H9 (cell line): ENCODE data around the gene THSD7A. TPM values are rescaled to one million over a fixed set of nuclear protein-coding genes. Genes with fewer than 3 reads are reported as not detected.

Experiments
- DNase-seq: peaks from one replicate; pipeline ENCODE4 v3.0.0-alpha.2; 2017
- H2AFZ ChIP-seq: one replicate; pipeline ENCODE4 v1.6.1; 2013; ENCODE audit warnings: mild to moderate bottlenecking, low read length, control low read depth, moderate library complexity
- H2AK5ac ChIP-seq: 2 replicates; pipeline ENCODE4 v1.6.1; 2013; ENCODE audit warnings: low read length, control low read depth, mixed read lengths; ENCODE audit not compliant: insufficient read length
- H2BK120ac ChIP-seq: one replicate; pipeline ENCODE4 v1.6.1; 2013; ENCODE audit warnings: low read depth, mild to moderate bottlenecking, low read length, control low read depth, inconsistent platforms; ENCODE audit not compliant: poor library complexity, severe bottlenecking
- H2BK12ac ChIP-seq: 2 replicates; pipeline ENCODE4 v1.6.1; 2013; ENCODE audit warnings: low read length, control low read depth, mixed read lengths, low read depth; ENCODE audit not compliant: insufficient read length
- H2BK15ac ChIP-seq: 2 replicates; pipeline ENCODE4 v1.6.1; 2013; ENCODE audit warnings: low read depth, low read length, control low read depth
- H2BK20ac ChIP-seq: one replicate; pipeline ENCODE4 v1.6.1; 2013; ENCODE audit warnings: low read depth, mild to moderate bottlenecking, low read length, control low read depth, inconsistent platforms; ENCODE audit not compliant: poor library complexity, severe bottlenecking
- H2BK5ac ChIP-seq: 2 replicates; pipeline ENCODE4 v1.6.1; 2013; ENCODE audit warnings: low read length, control low read depth, mixed read lengths; ENCODE audit not compliant: insufficient read length
- H3K14ac ChIP-seq: 2 replicates; pipeline ENCODE4 v1.6.1; 2013; ENCODE audit warnings: low read length, control low read depth; ENCODE audit not compliant: insufficient read depth
- H3K18ac ChIP-seq: 2 replicates; pipeline ENCODE4 v1.6.1; 2013; ENCODE audit warnings: low read depth, mild to moderate bottlenecking, mixed read lengths, low read length, control low read depth; ENCODE audit not compliant: insufficient read length
- H3K23ac ChIP-seq: 2 replicates; pipeline ENCODE4 v1.6.1; 2013; ENCODE audit warnings: low read length, control low read depth, mixed read lengths, low read depth; ENCODE audit not compliant: insufficient read length
- H3K23me2 ChIP-seq: 2 replicates; pipeline ENCODE4 v1.6.1; 2013; ENCODE audit warnings: low read depth, mild to moderate bottlenecking, mixed read lengths, low read length, control low read depth; ENCODE audit not compliant: insufficient read length, poor library complexity, severe bottlenecking
- H3K27ac ChIP-seq: 2 replicates; pipeline ENCODE4 v1.5.1; 2013; ENCODE audit warnings: low read length, control low read depth, mixed read lengths, low read depth; ENCODE audit not compliant: insufficient read length
- H3K27me3 ChIP-seq: 2 replicates; pipeline ENCODE4 v1.6.1; 2013; ENCODE audit warnings: low read length, control low read depth, inconsistent platforms; ENCODE audit not compliant: insufficient read depth
- H3K4ac ChIP-seq: 2 replicates; pipeline ENCODE4 v1.6.1; 2013; ENCODE audit warnings: low read depth, mild to moderate bottlenecking, control low read depth, inconsistent platforms, low read length, moderate library complexity
- H3K4me1 ChIP-seq: 2 replicates; pipeline ENCODE4 v1.6.1; 2013; ENCODE audit warnings: low read length, control low read depth, inconsistent platforms; ENCODE audit not compliant: insufficient read depth
- H3K4me2 ChIP-seq: 2 replicates; pipeline ENCODE4 v1.6.1; 2013; ENCODE audit warnings: low read length, control low read depth, mixed read lengths; ENCODE audit not compliant: insufficient read length, insufficient read depth
- H3K56ac ChIP-seq: 2 replicates; pipeline ENCODE4 v1.6.1; 2013; ENCODE audit warnings: low read depth, mild to moderate bottlenecking, mixed read lengths, low read length, control low read depth; ENCODE audit not compliant: insufficient read length
- H3K79me1 ChIP-seq: 2 replicates; pipeline ENCODE4 v1.6.1; 2013; ENCODE audit warnings: low read depth, mild to moderate bottlenecking, moderate library complexity, low read length, control low read depth, inconsistent platforms; ENCODE audit not compliant: insufficient read depth, poor library complexity, severe bottlenecking
- H3K79me2 ChIP-seq: 2 replicates; pipeline ENCODE4 v1.6.1; 2013; ENCODE audit warnings: low read length, control low read depth, inconsistent platforms; ENCODE audit not compliant: insufficient read depth
- H3K9ac ChIP-seq: 2 replicates; pipeline ENCODE4 v1.6.1; 2013; ENCODE audit warnings: low read length, control low read depth, mixed read lengths; ENCODE audit not compliant: insufficient read length; ENCODE audit errors: extremely low read depth
- H3K9me3 ChIP-seq: one replicate; pipeline ENCODE4 v1.6.1; 2013; ENCODE audit warnings: low read depth, low read length, inconsistent platforms; ENCODE audit not compliant: control insufficient read depth
- H3T11ph ChIP-seq: one replicate; pipeline ENCODE4 v1.6.1; 2013; ENCODE audit warnings: mild to moderate bottlenecking, low read length, control low read depth, inconsistent platforms
- H4K20me1 ChIP-seq: one replicate; pipeline ENCODE4 v1.6.1; 2013; ENCODE audit not compliant: control insufficient read depth, insufficient read length, insufficient read depth
- H4K5ac ChIP-seq: 2 replicates; pipeline ENCODE4 v1.6.1; 2013; ENCODE audit warnings: low read depth, mild to moderate bottlenecking, mixed read lengths, low read length, control low read depth; ENCODE audit not compliant: insufficient read length
- H4K8ac ChIP-seq: replicated peaks from 2 replicates; pipeline ENCODE4 v1.6.1; 2013; ENCODE audit warnings: low read length, control low read depth, mixed read lengths, low read depth; ENCODE audit not compliant: insufficient read length
- H4K91ac ChIP-seq: 2 replicates; pipeline ENCODE4 v1.6.1; 2013; ENCODE audit warnings: low read depth, mild to moderate bottlenecking, moderate library complexity, mixed read lengths, low read length, control low read depth; ENCODE audit not compliant: insufficient read length
- H3K27ac Mint-ChIP-seq, 3 experiments: 2 replicates in 2 of 3; 3 replicates in 1 of 3; pipeline ENCODE4 v1.8.0; 2020 to 2021; ENCODE audit warnings: mixed read lengths in 3 of 3, mild to moderate bottlenecking in 1 of 3, moderate library complexity in 1 of 3
- H3K27me3 Mint-ChIP-seq: 2 replicates; pipeline ENCODE4 v1.8.0; 2021; ENCODE audit warnings: low read depth, mild to moderate bottlenecking, moderate library complexity, mixed read lengths
- H3K36me3 Mint-ChIP-seq, 3 experiments: 2 replicates in 2 of 3; 3 replicates in 1 of 3; pipeline ENCODE4 v1.8.0; 2020 to 2021; ENCODE audit warnings: low read depth in 3 of 3, mixed read lengths in 3 of 3; ENCODE audit not compliant: insufficient read depth in 1 of 3
- H3K4me1 Mint-ChIP-seq, 2 experiments: 2 replicates each; pipeline ENCODE4 v1.8.0; 2020; ENCODE audit warnings: mixed read lengths in 2 of 2
- H3K4me3 Mint-ChIP-seq, 2 experiments: 2 replicates in 1 of 2; 3 replicates in 1 of 2; pipeline ENCODE4 v1.8.0; 2020 to 2021; ENCODE audit warnings: mild to moderate bottlenecking in 2 of 2, mixed read lengths in 2 of 2, moderate library complexity in 1 of 2
- H3K9me3 Mint-ChIP-seq, 2 experiments: 2 replicates in 1 of 2; 3 replicates in 1 of 2; pipeline ENCODE4 v1.8.0; 2020; ENCODE audit warnings: mild to moderate bottlenecking in 2 of 2, mixed read lengths in 2 of 2, moderate library complexity in 1 of 2
- WGBS: extraction: QIAGEN DNeasy Blood & Tissue Kit; methylation state at CpG from one replicate; pipeline ENCODE4 v1.1.7; 2013; ENCODE audit warnings: missing lambda C conversion rate, low lambda C conversion rate, mixed read lengths; ENCODE audit not compliant: insufficient read length; ENCODE audit errors: extremely low coverage; 5-methylcytosine and 5-hydroxymethylcytosine counted together
- total RNA-seq: library from RNA; stranded (reverse); gene quantifications from 2 replicates; pipeline ENCODE4 v1.2.1, GENCODE V29; 2021
- TF ChIP-seq, protein P1 (sequence below): fragments of 200-600 bp; sonication (generic); conservative IDR thresholded peaks from 3 replicates; pipeline ENCODE4 v1.8.0; 2021; ENCODE audit warnings: antibody characterized with exemption, mild to moderate bottlenecking

THSD7A gene
- total RNA-seq, 1 experiment from 2014 or later = 0.42 TPM

DNA sequence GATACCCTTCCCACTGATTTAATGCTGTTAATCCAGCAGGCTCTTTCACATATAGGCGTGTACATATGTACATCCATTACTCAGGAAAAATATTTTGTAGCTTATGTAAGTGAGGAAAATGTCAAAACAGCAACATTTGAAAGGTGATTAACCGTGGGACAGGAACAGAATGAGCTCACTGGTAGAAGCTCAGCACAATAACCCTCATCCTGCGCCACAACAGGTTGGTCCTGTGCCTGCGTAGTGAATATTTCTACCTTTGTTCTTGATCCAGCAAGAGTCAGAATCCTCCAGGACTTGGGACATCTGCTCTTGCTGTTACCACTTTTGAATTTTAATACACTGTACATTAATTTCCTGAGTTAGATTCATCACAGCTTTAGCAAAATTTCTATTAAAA lies 359.4 kb downstream of the THSD7A start:
- no peak overlapping the region for H2BK5ac ChIP-seq
- Mint-ChIP-seq H3K27ac (no peak overlapping the region), H3K27me3 (no peaks in the 10 kb centered on the region), H3K9me3 (no peaks in the 10 kb centered on the region; a peak in 1 of 5 replicates), H3K36me3 (no peaks in the 10 kb centered on the region), H3K4me1 (0 out of 4 replicates have a peak, but pooled peaks cover 0 to 3% of the 10 kb centered on the region in 2 experiments), H3K4me3 (no peak overlapping the region)
- no peak overlapping the region for H3K14ac ChIP-seq
- no peak overlapping the region for H3K18ac ChIP-seq
- no peaks in the 10 kb centered on the region for H4K20me1 ChIP-seq
- no peak overlapping the region for H3K56ac ChIP-seq
- TF ChIP-seq, protein P1, sequence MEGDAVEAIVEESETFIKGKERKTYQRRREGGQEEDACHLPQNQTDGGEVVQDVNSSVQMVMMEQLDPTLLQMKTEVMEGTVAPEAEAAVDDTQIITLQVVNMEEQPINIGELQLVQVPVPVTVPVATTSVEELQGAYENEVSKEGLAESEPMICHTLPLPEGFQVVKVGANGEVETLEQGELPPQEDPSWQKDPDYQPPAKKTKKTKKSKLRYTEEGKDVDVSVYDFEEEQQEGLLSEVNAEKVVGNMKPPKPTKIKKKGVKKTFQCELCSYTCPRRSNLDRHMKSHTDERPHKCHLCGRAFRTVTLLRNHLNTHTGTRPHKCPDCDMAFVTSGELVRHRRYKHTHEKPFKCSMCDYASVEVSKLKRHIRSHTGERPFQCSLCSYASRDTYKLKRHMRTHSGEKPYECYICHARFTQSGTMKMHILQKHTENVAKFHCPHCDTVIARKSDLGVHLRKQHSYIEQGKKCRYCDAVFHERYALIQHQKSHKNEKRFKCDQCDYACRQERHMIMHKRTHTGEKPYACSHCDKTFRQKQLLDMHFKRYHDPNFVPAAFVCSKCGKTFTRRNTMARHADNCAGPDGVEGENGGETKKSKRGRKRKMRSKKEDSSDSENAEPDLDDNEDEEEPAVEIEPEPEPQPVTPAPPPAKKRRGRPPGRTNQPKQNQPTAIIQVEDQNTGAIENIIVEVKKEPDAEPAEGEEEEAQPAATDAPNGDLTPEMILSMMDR = no peak
- no peak overlapping the region for H2BK120ac ChIP-seq
- H4K91ac ChIP-seq = no peak overlapping the region
- no peaks in the 10 kb centered on the region for H3K27me3 ChIP-seq
- H3K9me3 ChIP-seq = no peaks in the 10 kb centered on the region
- H2BK20ac ChIP-seq = no peak overlapping the region
- H2BK12ac ChIP-seq = no peak overlapping the region
- no peak overlapping the region for H4K5ac ChIP-seq
- H3K79me1 ChIP-seq = no peaks in the 10 kb centered on the region
- no peaks in the 10 kb centered on the region for H3K23me2 ChIP-seq
- H3K23ac ChIP-seq = no peak overlapping the region
- no peak overlapping the region for H2BK15ac ChIP-seq
- H3K4me1 ChIP-seq = no peaks in the 10 kb centered on the region
- no peak overlapping the region for H4K8ac ChIP-seq
- H2AFZ ChIP-seq = no peak overlapping the region
- no peak for DNase-seq
- H3K79me2 ChIP-seq = no peaks in the 10 kb centered on the region
- H3K4me2 ChIP-seq = no peak overlapping the region
- H3K27ac ChIP-seq = no peak overlapping the region
- H3K9ac ChIP-seq = no peak overlapping the region
- H3T11ph ChIP-seq = no peak overlapping the region
- no peak overlapping the region for H3K4ac ChIP-seq
- WGBS = no CpG with 5 or more reads among the region's 4 CpGs
- H2AK5ac ChIP-seq = no peak overlapping the region
